ENCODE results near the gene MORN1. TPM values are rescaled to one million over a fixed set of nuclear protein-coding genes. Genes with fewer than 3 reads are reported as not detected.

Gene MORN1
- total and polyA plus RNA-seq, 4 donors = 2.3 to 6.9 (median 3.6) TPM

GRCh38 chr1:2344121-2344681, 47.2 kb downstream of the MORN1 start:
- no peak for DNase-seq (ENCODE audit: low spot score)
- TF ChIP-seq NR2F2 (IDR thresholded peaks at IDR 0.05) = no peak
- TF ChIP-seq RXRA (IDR thresholded peaks at IDR 0.05) = no peak
- no peak for TF ChIP-seq EGR1 (IDR thresholded peaks at IDR 0.05; ENCODE audit: low read depth in 2 of 2)
- no peak for TF ChIP-seq REST (IDR thresholded peaks at IDR 0.05)
- no peak for TF ChIP-seq HNF4A (conservative IDR thresholded peaks at IDR 0.05)
- WGBS = 94% methylated on average over 24 of the region's 24 CpGs

GRCh38 chr1:2343023-2343935, 48.1 kb downstream of the MORN1 start:
- Histone ChIP-seq H3K4me3 (ENCODE audit: low read depth in 1 of 3, low read length in 3 of 3) (no peak overlapping the region), H3K36me3 (ENCODE audit: control insufficient read depth in 4 of 4, insufficient read depth in 3 of 4, low read depth in 1 of 4, low read length in 3 of 4) (no peaks in the 10 kb centered on the region), H3K9me3 (ENCODE audit: control insufficient read depth in 4 of 4, low read length in 3 of 4) (no peaks in the 10 kb centered on the region), H3K27ac (ENCODE audit: low read depth in 1 of 2, low read length in 2 of 2) (no peak overlapping the region), H3K9ac (ENCODE audit: low read depth in 1 of 2, low read length in 2 of 2) (no peak overlapping the region), H3K27me3 (ENCODE audit: control insufficient read depth in 4 of 4, insufficient read depth in 4 of 4, low read length in 3 of 4) (no peaks in the 10 kb centered on the region), H3K4me1 (ENCODE audit: control insufficient read depth in 4 of 4, insufficient read depth in 4 of 4, low read length in 3 of 4) (no peaks in the 10 kb centered on the region)
- no peak for DNase-seq (ENCODE audit: low spot score)
- 92% methylated on average over 39 of the region's 39 CpGs for WGBS
- TF ChIP-seq RAD21 (IDR thresholded peaks at IDR 0.05) = no peak
- TF ChIP-seq YY1 (IDR thresholded peaks at IDR 0.05) = no peak
- TF ChIP-seq RXRA (IDR thresholded peaks at IDR 0.05) = no peak
- no peak for TF ChIP-seq TAF1 (conservative IDR thresholded peaks at IDR 0.05)
- no peak for TF ChIP-seq FOXA1 (IDR thresholded peaks at IDR 0.05)
- TF ChIP-seq EGR1 (IDR thresholded peaks at IDR 0.05; ENCODE audit: low read depth in 2 of 2) = no peak
- no peak for TF ChIP-seq HNF4A (conservative IDR thresholded peaks at IDR 0.05)
- no peak for TF ChIP-seq HNF4G (IDR thresholded peaks at IDR 0.05)
- no peak for TF ChIP-seq CTCF (IDR thresholded peaks at IDR 0.05; ENCODE audit: low read depth, low read length, missing input control)
- TF ChIP-seq NR2F2 (IDR thresholded peaks at IDR 0.05) = no peak
- TF ChIP-seq ATF3 (IDR thresholded peaks at IDR 0.05) = no peak
- no peak for TF ChIP-seq ZBTB33 (IDR thresholded peaks at IDR 0.05)

More at GRCh38 chr1:2344121-2344681, 47.2 kb downstream of the MORN1 start:
- Histone ChIP-seq H3K9ac (ENCODE audit: low read depth in 1 of 2, low read length in 2 of 2) (no peak overlapping the region), H3K4me3 (ENCODE audit: low read depth in 1 of 3, low read length in 3 of 3) (no peak overlapping the region), H3K4me1 (ENCODE audit: control insufficient read depth in 4 of 4, insufficient read depth in 4 of 4, low read length in 3 of 4) (no peaks in the 10 kb centered on the region), H3K36me3 (ENCODE audit: control insufficient read depth in 4 of 4, insufficient read depth in 3 of 4, low read depth in 1 of 4, low read length in 3 of 4) (no peaks in the 10 kb centered on the region), H3K27ac (ENCODE audit: low read depth in 1 of 2, low read length in 2 of 2) (no peak overlapping the region), H3K27me3 (ENCODE audit: control insufficient read depth in 4 of 4, insufficient read depth in 4 of 4, low read length in 3 of 4) (no peaks in the 10 kb centered on the region), H3K9me3 (ENCODE audit: control insufficient read depth in 4 of 4, low read length in 3 of 4) (no peaks in the 10 kb centered on the region)

All from liver (tissue), 9 donors.